ENCODE measurements around the gene GOLGA8S.

GRCh38 chr15:23384371-23384770, 29.8 kb downstream of the GOLGA8S start:
- TF ChIP-seq CTCF (IDR thresholded peaks at IDR 0.05) = no peak
- no peak for TF ChIP-seq EZH2 (IDR thresholded peaks at IDR 0.05)
- no peak for TF ChIP-seq EZH2phosphoT487 (IDR thresholded peaks at IDR 0.05)
